Mucosa of gallbladder (tissue), 1 donor: ENCODE results near the gene ZNF783. TPM values are rescaled to one million over a fixed set of nuclear protein-coding genes. Genes with fewer than 3 reads are reported as not detected.
"Not testable (repeated sequence)": the region's sequence is repeated elsewhere in the genome, so short reads cannot be mapped to it uniquely, and the experiment has no call there.

ENCODE experiments used
- DNase-seq: peaks from one replicate; pipeline ENCODE4 v3.0.0-alpha.2; 2020; ENCODE audit warnings: low spot score
- total RNA-seq: library from RNA; stranded (reverse); gene quantifications from one replicate; pipeline ENCODE4 v1.2.1, GENCODE V29; 2021
- donor health status: DM: no; HTN: no; CAD: no.

The ZNF783 gene
- total RNA-seq, 1 donor from 2014 or later, result 17.3 TPM

DNA sequence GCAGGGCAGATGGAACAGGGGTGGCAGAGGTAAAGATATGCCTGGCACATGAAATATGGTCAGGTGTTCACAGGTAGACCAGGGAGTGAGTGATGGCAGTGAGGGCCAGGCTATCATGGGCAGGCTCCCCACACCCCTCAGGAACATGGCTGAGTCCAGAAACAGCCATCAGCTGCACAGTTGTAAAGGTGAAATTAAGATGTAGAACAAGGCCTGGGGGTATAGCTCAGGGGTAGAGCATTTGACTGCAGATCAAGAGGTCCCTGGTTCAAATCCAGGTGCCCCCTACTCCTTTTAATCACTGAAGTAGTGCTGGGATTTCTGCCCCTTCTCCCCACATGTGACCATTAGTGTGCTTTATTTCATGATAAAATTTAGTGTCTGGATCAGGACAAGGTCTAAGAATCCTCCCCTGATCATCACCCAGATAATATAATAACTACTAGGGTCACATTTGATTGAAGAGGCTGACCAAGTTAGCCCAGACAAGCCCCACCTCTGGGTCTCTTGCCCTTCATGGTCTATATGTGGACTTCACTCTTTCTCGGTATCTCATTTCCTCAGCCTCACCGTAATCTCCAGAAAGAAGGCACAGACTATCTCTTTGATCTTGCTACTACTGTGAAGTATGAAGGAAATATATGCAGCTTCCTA, 69.0 kb downstream of the ZNF783 start:
- DNase-seq, result no peak

DNA sequence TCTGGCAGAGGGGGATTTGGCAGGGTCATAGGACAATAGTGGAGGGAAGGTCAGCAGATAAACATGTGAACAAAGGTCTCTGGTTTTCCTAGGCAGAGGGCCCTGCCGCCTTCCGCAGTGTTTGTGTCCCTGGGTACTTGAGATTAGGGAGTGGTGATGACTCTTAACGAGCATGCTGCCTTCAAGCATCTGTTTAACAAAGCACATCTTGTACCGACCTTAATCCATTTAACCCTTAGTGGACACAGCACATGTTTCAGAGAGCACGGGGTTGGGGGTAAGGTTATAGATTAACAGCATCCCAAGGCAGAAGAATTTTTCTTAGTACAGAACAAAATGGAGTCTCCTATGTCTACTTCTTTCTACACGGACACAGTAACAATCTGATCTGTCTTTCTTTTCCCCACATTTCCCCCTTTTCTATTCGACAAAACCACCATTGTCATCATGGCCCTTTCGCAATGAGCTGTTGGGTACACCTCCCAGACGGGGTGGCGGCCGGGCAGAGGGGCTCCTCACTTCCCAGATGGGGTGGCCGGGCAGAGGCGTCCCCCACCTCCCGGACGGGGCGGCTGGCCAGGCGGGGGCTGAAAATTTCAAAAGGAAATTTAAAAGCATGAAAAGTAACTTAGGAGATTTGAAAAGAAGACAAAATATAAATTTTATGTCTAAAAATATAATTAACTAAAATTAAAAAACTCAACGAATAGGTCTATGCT, 70.8 kb downstream of the ZNF783 start:
- DNase-seq, result not testable (repeated sequence)

DNA sequence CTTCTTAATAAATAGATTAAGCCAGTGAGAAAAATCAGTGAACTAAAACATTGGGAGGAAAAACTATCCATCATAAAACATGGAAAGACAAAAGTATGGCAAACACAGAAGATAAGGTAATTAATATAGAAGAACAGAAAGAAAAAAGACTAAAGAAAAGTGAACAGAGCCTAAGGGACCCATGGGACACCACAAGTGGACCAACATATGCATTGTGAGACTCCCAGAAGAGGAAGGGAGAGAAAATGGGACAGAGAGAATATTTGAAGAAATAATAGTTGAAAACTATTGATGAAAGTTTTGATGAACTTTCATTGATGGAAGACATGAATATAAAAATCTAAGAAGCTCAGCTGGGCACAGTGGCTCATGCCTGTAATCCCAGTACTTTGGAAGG, 71.3 kb downstream of the ZNF783 start:
- no peak for DNase-seq

DNA sequence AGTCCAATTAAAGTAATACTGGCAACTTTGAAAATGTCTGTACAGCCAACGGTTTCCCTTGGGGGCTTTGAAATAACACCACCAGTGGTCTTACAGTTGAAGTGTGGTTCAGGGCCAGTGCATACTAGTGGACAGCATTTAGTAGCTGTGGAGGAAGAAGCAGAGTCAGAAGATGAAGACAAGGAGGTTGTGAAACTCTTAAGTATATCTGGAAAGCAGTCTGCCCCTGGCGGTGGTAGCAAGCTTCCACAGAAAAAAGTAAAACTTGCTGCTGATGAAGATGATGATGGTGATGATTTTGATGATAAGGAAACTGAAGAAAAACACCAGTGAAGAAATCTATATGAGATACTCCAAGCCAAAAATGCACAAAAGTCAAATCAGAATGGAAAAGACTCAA, 72.2 kb downstream of the ZNF783 start:
- DNase-seq, result no peak

Other genes with a start within 250 kb of the ZNF783 start
- 216 TPM for gene PDIA4, start 233.7 kb upstream of the ZNF783 start, total RNA-seq
- 7.0 TPM for gene ZNF786, start 171.5 kb upstream of the ZNF783 start, total RNA-seq
- gene ZNF425, start 135.9 kb upstream of the ZNF783 start, total RNA-seq, result 2.8 TPM
- gene ZNF398, start 114.7 kb upstream of the ZNF783 start, total RNA-seq, result 15.3 TPM
- gene ZNF282, start 66.7 kb upstream of the ZNF783 start, total RNA-seq, result 33.8 TPM
- 11.7 TPM for gene ZNF212, start 22.5 kb upstream of the ZNF783 start, total RNA-seq
- 13.7 TPM for gene ZNF777, start 198.9 kb downstream of the ZNF783 start, total RNA-seq
- gene ZNF746, start 235.6 kb downstream of the ZNF783 start, total RNA-seq, result 20.0 TPM